ENCODE measurements around the gene SEC61G.

Gene SEC61G

GRCh38 chr7:54738737-54739136 lies 20.3 kb downstream of the SEC61G start:
- H3K4me1 ChIP-seq (ENCODE audit: insufficient read depth, low read length), result no peaks in the 10 kb centered on the region
- H3K4me3 ChIP-seq (ENCODE audit: low read length), result no peak overlapping the region
- H2AFZ ChIP-seq (ENCODE audit: low read depth, low read length), result no peak overlapping the region
- H3K36me3 ChIP-seq (ENCODE audit: insufficient read depth, low read length), result no peaks in the 10 kb centered on the region
- no peaks in the 10 kb centered on the region for H3K9me3 ChIP-seq (ENCODE audit: low read length)
- H3K27me3 ChIP-seq (ENCODE audit: insufficient read depth, low read length), result no peaks in the 10 kb centered on the region

DNA sequence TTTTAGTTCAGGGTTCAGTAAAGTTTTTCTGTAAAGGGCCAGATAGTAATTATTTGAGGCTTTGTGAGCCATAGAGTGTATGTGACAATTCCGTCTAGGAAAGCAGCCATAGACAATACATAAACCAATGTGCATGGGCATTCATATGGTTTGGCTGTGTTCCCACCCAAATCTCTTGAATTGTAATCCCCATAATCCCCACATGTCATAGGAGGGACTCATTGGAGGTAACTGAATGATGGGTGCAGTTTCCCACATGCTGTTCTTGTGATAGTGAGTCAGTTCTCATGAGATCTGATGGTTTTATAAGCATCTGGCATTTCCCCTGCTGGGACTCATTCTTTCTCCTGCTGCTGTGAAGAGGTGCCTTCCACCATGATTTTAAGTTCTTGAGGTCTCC lies 29.9 kb downstream of the SEC61G start:
- no peaks in the 10 kb centered on the region for H3K9me3 ChIP-seq (ENCODE audit: low read length)
- H3K4me1 ChIP-seq (ENCODE audit: insufficient read depth, low read length), result no peaks in the 10 kb centered on the region
- H3K36me3 ChIP-seq (ENCODE audit: insufficient read depth, low read length), result no peaks in the 10 kb centered on the region
- no peaks in the 10 kb centered on the region for H3K27me3 ChIP-seq (ENCODE audit: insufficient read depth, low read length)
- no peak overlapping the region for H3K4me3 ChIP-seq (ENCODE audit: low read length)
- no peak overlapping the region for H2AFZ ChIP-seq (ENCODE audit: low read depth, low read length)

DNA sequence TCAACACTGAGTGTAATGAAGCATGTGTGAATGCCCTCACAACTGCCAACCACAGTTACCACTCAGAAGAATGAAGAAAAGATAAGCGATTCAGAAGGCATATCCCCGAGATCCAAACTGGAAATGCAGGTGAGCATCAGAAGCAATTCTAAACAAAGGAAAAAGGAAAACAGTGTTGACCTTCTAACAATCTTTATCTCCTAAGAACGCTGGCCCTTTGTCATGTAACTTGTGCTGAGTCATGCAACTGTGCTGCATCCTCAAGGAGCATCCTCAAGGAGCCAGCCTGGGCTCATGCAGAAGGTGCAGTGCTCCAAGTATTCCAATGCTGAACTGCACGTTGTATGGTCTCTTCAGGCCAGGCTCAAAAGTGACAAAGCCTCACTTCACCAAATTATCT lies 30.6 kb downstream of the SEC61G start:
- no peak overlapping the region for H3K4me3 ChIP-seq (ENCODE audit: low read length)
- no peaks in the 10 kb centered on the region for H3K36me3 ChIP-seq (ENCODE audit: insufficient read depth, low read length)
- no peaks in the 10 kb centered on the region for H3K9me3 ChIP-seq (ENCODE audit: low read length)
- no peaks in the 10 kb centered on the region for H3K4me1 ChIP-seq (ENCODE audit: insufficient read depth, low read length)
- no peak overlapping the region for H2AFZ ChIP-seq (ENCODE audit: low read depth, low read length)
- no peaks in the 10 kb centered on the region for H3K27me3 ChIP-seq (ENCODE audit: insufficient read depth, low read length)

- Histone ChIP-seq H3K27me3 (ENCODE audit: insufficient read depth, low read length) (no peaks in the 10 kb centered on the region), H3K36me3 (ENCODE audit: insufficient read depth, low read length) (no peaks in the 10 kb centered on the region), H3K4me1 (ENCODE audit: insufficient read depth, low read length) (no peaks in the 10 kb centered on the region), H2AFZ (ENCODE audit: low read depth, low read length) (no peak overlapping the region), H3K4me3 (ENCODE audit: low read length) (no peak overlapping the region), H3K9me3 (ENCODE audit: low read length) (no peaks in the 10 kb centered on the region)
These were observed 33.8 kb downstream of the SEC61G start for GRCh38 chr7:54725255-54725654.

GRCh38 chr7:54722502-54722901 lies 36.5 kb downstream of the SEC61G start:
- no peaks in the 10 kb centered on the region for H3K4me1 ChIP-seq (ENCODE audit: insufficient read depth, low read length)
- H3K9me3 ChIP-seq (ENCODE audit: low read length), result no peaks in the 10 kb centered on the region
- H3K36me3 ChIP-seq (ENCODE audit: insufficient read depth, low read length), result no peaks in the 10 kb centered on the region
- H2AFZ ChIP-seq (ENCODE audit: low read depth, low read length), result no peak overlapping the region
- no peaks in the 10 kb centered on the region for H3K27me3 ChIP-seq (ENCODE audit: insufficient read depth, low read length)
- no peak overlapping the region for H3K4me3 ChIP-seq (ENCODE audit: low read length)

DNA sequence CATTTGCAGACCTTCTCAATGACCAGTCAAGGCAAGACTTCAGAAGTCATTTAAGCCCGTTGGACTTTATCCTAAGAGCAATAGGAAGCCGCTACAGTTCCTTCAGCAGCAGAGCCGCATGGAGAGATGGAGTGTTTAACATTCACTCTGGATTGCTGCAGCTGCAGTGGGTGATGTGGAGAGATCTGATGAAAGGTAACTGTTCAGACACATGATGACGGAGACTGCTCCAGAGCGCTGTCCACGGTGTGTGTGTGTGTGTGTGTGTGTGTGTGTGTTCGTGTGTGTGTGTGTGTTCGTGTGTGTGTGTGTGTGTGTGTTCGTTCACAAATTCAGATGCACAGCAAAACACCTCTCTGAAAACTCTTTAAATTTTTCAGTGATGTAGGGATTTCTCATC lies 37.0 kb downstream of the SEC61G start:
- no peak overlapping the region for H3K4me3 ChIP-seq (ENCODE audit: low read length)
- H3K4me1 ChIP-seq (ENCODE audit: insufficient read depth, low read length), result no peaks in the 10 kb centered on the region
- no peak overlapping the region for H2AFZ ChIP-seq (ENCODE audit: low read depth, low read length)
- H3K36me3 ChIP-seq (ENCODE audit: insufficient read depth, low read length), result no peaks in the 10 kb centered on the region
- H3K27me3 ChIP-seq (ENCODE audit: insufficient read depth, low read length), result no peaks in the 10 kb centered on the region
- H3K9me3 ChIP-seq (ENCODE audit: low read length), result no peaks in the 10 kb centered on the region

DNA sequence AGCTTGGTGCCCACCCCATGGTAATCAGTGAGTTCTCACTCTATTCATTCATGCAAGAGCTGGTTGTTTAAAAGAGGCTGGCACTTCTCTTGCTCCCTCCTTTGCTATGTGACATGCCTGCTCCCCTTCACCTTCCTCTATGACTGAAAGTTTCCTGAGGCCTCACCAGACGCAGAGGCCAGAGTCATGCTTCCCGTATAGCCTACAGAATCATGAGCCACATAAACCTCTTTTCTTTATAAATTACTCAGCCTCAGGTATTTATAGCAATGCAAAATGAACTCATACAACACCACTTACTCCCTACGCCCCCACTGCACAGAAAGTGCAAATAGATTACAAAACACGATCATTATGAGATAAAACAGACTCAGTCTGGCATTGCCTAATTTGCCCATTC lies 39.0 kb downstream of the SEC61G start:
- Histone ChIP-seq H2AFZ (ENCODE audit: low read depth, low read length) (no peak overlapping the region), H3K4me3 (ENCODE audit: low read length) (no peak overlapping the region), H3K4me1 (ENCODE audit: insufficient read depth, low read length) (no peaks in the 10 kb centered on the region), H3K36me3 (ENCODE audit: insufficient read depth, low read length) (no peaks in the 10 kb centered on the region), H3K9me3 (ENCODE audit: low read length) (no peaks in the 10 kb centered on the region), H3K27me3 (ENCODE audit: insufficient read depth, low read length) (no peaks in the 10 kb centered on the region)

- no peaks in the 10 kb centered on the region for H3K36me3 ChIP-seq (ENCODE audit: insufficient read depth, low read length)
- H3K9me3 ChIP-seq (ENCODE audit: low read length), result no peaks in the 10 kb centered on the region
- H3K27me3 ChIP-seq (ENCODE audit: insufficient read depth, low read length), result no peaks in the 10 kb centered on the region
- H3K4me3 ChIP-seq (ENCODE audit: low read length), result no peak overlapping the region
- H2AFZ ChIP-seq (ENCODE audit: low read depth, low read length), result no peak overlapping the region
- no peaks in the 10 kb centered on the region for H3K4me1 ChIP-seq (ENCODE audit: insufficient read depth, low read length)
These were observed 39.6 kb downstream of the SEC61G start for GRCh38 chr7:54719425-54719824.

DNA sequence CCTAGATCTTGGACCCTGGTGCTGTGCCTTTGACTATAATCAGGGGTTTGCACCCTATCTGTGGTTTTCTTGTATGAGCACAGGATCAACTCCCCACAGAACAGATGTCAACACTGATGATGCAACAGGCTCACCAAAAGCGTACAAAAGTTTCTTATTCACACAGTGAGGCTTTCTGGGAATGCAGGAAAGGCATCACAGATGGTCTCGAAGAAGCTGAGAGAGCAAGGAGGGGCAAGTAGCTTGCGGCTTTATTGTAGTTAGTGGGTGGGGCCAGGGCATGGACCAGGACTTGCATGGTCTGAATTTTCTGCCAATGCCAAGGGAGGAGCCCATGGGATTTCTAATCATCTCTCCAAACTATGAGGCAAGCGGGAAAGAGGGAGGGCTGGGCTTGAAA lies 46.2 kb downstream of the SEC61G start:
- no peak overlapping the region for H3K4me3 ChIP-seq (ENCODE audit: low read length)
- H3K27me3 ChIP-seq (ENCODE audit: insufficient read depth, low read length), result no peaks in the 10 kb centered on the region
- peaks cover 2% of the 10 kb centered on the region for H3K9me3 ChIP-seq (ENCODE audit: low read length)
- no peak overlapping the region for H2AFZ ChIP-seq (ENCODE audit: low read depth, low read length)
- H3K36me3 ChIP-seq (ENCODE audit: insufficient read depth, low read length), result no peaks in the 10 kb centered on the region
- H3K4me1 ChIP-seq (ENCODE audit: insufficient read depth, low read length), result no peaks in the 10 kb centered on the region

- no peak overlapping the region for H3K4me3 ChIP-seq (ENCODE audit: low read length)
- no peaks in the 10 kb centered on the region for H3K36me3 ChIP-seq (ENCODE audit: insufficient read depth, low read length)
- no peaks in the 10 kb centered on the region for H3K27me3 ChIP-seq (ENCODE audit: insufficient read depth, low read length)
- no peaks in the 10 kb centered on the region for H3K4me1 ChIP-seq (ENCODE audit: insufficient read depth, low read length)
- peaks cover 2% of the 10 kb centered on the region for H3K9me3 ChIP-seq (ENCODE audit: low read length)
- H2AFZ ChIP-seq (ENCODE audit: low read depth, low read length), result no peak overlapping the region
These were observed 47.0 kb downstream of the SEC61G start for GRCh38 chr7:54711900-54712595.

DNA sequence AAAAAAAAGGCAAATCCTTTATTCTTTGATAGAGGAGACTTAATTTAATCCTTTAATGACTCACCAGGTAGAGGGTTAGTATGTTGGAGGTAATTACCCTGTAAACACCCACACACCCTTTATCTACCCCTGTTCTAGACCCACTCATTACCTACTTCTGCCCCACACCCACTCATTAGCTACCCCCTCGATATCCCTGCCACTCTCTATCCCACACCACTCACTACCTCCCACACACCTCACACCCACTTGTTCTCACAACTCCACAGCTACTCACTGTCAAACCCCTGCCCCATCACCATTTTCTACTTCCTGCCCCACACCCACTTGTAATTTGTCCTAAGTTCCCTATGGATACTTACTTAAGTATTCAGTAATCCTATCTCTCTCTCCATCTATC lies 49.7 kb downstream of the SEC61G start:
- H3K4me3 ChIP-seq (ENCODE audit: low read length), result no peak overlapping the region
- H2AFZ ChIP-seq (ENCODE audit: low read depth, low read length), result no peak overlapping the region
- H3K27me3 ChIP-seq (ENCODE audit: insufficient read depth, low read length), result no peaks in the 10 kb centered on the region
- no peaks in the 10 kb centered on the region for H3K36me3 ChIP-seq (ENCODE audit: insufficient read depth, low read length)
- H3K9me3 ChIP-seq (ENCODE audit: low read length), result peaks cover 2% of the 10 kb centered on the region
- H3K4me1 ChIP-seq (ENCODE audit: insufficient read depth, low read length), result peaks cover 3% of the 10 kb centered on the region

DNA sequence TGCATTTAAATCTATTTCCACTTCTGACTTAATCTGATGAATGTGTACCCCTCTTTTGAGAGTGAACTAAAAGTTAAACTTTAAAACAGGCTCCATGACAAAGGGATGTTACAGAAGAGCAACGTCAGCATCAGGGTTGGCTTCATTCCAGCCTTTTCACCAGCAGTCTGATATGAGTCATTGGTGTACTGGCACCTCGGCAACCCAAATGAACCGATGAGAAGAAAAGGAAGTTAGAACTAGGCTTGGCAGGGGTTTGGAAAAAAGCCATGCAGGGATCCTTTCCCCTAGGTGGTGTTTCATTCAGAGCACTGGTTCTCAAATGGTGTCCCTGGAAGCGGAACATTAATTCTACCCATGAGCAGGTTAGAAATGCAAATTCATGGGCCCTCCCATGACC lies 53.6 kb downstream of the SEC61G start:
- Histone ChIP-seq H3K4me1 (ENCODE audit: insufficient read depth, low read length) (peaks cover 3% of the 10 kb centered on the region), H3K9me3 (ENCODE audit: low read length) (peaks cover 2% of the 10 kb centered on the region), H3K27me3 (ENCODE audit: insufficient read depth, low read length) (no peaks in the 10 kb centered on the region), H3K36me3 (ENCODE audit: insufficient read depth, low read length) (no peaks in the 10 kb centered on the region), H2AFZ (ENCODE audit: low read depth, low read length) (no peak overlapping the region), H3K4me3 (ENCODE audit: low read length) (no peak overlapping the region)

DNA sequence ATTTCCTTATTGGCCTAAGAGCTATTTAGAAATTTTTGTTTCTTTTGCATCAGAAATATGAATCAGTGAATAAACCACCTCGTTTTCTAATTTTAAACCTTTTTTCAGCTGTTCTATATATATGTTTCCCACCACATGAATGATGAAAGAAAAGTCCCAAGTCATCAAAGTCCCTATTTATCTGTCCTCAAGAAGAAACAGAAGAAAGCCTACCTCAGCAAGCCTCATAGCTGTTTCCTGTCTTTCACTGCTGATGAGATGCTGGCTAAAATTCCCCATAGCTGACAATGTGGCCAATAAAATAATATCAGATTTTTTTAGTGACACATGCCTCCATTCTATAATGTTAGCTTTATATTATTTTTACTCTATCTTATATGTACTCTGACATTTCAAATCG lies 54.2 kb downstream of the SEC61G start:
- Histone ChIP-seq H3K27me3 (ENCODE audit: insufficient read depth, low read length) (no peaks in the 10 kb centered on the region), H2AFZ (ENCODE audit: low read depth, low read length) (no peak overlapping the region), H3K4me3 (ENCODE audit: low read length) (no peak overlapping the region), H3K4me1 (ENCODE audit: insufficient read depth, low read length) (peaks cover 3% of the 10 kb centered on the region), H3K36me3 (ENCODE audit: insufficient read depth, low read length) (no peaks in the 10 kb centered on the region), H3K9me3 (ENCODE audit: low read length) (peaks cover 2% of the 10 kb centered on the region)

Data from neuron (in vitro differentiated cells).